ENCODE results near the gene CAPNS1.

The CAPNS1 gene

GRCh38 chr19:36160821-36161596 is 21.1 kb downstream of the CAPNS1 start:
- no peak overlapping the region for H3K4me3 ChIP-seq (replicated peaks; ENCODE audit: insufficient read depth, low read length)

DNA sequence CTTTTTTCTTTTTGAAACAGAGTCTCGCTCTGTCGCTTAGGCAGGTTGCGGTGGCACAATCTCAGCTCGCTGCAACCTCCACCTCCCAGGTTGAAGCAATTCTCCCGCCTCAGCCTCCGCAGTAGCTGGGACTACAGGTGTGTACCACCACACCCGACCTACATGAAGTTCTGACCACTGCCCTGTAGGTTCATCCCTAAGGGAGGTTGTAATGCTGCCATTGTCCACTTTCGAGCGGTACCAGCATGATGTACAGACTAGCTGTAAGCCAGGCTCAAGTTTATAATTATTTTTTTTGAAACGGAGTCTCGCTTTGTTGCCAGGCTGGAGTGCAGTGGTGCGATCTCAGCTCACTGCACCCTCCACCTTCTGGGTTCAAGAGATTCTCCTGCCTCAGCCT is 23.9 kb downstream of the CAPNS1 start:
- TF ChIP-seq GABPA (IDR thresholded peaks at IDR 0.05; ENCODE audit: low read depth) (no peak), REST (IDR thresholded peaks at IDR 0.05; ENCODE audit: insufficient replicate concordance, low read depth) (no peak), POLR2AphosphoS5 (IDR thresholded peaks at IDR 0.05; ENCODE audit: low read depth) (no peak), SPI1 (IDR thresholded peaks at IDR 0.05; ENCODE audit: borderline replicate concordance, low read depth) (no peak), CTCF (IDR thresholded peaks at IDR 0.05; ENCODE audit: insufficient read depth, low read length) (no peak)
- Histone ChIP-seq H3K27me3 (ENCODE audit: insufficient read depth, poor library complexity, severe bottlenecking) (no peaks in the 10 kb centered on the region), H3K4me3 (replicated peaks; ENCODE audit: insufficient read depth, low read length) (no peak overlapping the region), H3K27ac (replicated peaks) (no peak overlapping the region)
- no peak for DNase-seq (ENCODE audit: low read depth in 1 of 2, low spot score in 1 of 2)

More at GRCh38 chr19:36160821-36161596, 21.1 kb downstream of the CAPNS1 start:
- no peaks in the 10 kb centered on the region for H3K27me3 ChIP-seq (ENCODE audit: insufficient read depth, poor library complexity, severe bottlenecking)
- TF ChIP-seq REST (IDR thresholded peaks at IDR 0.05; ENCODE audit: insufficient replicate concordance, low read depth) (no peak), POLR2AphosphoS5 (IDR thresholded peaks at IDR 0.05; ENCODE audit: low read depth) (no peak), SPI1 (IDR thresholded peaks at IDR 0.05; ENCODE audit: borderline replicate concordance, low read depth) (no peak), GABPA (IDR thresholded peaks at IDR 0.05; ENCODE audit: low read depth) (no peak), CTCF (IDR thresholded peaks at IDR 0.05; ENCODE audit: insufficient read depth, low read length) (no peak)
- no peak overlapping the region for H3K27ac ChIP-seq (replicated peaks)
- DNase-seq (ENCODE audit: low read depth in 1 of 2, low spot score in 1 of 2) = no peak

DNA sequence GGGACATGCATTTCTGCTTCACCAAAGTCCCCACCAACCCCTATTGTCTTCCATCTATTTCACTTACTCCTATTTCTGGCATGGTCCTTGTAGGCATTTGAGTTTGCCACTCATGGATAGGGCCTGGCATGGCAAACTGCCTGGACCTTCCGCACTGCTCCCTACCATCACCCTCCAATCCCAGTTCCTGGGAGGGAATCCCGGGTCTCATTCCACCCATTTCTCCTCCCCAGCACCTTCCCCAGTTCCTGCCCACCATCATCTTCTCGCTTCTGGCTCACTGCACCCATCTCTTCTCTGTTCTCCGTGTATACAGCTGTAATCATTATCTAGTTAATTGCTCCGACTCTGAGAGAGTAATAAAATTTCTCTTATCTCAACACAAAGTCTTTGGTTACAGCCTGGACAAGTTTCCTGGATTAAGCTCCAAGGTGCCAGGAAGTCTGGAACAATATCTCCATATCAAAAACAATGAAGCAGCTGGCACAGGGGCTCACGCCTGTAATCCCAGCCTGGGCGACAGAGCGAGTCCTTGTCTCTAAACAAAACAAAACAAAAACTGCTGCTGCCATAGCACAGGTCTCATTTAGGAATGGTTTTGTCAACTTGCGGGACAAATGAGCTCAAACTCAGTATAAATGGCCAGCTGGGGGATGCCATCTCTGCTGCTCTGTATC is 29.4 kb downstream of the CAPNS1 start:
- no peak overlapping the region for H3K27ac ChIP-seq (replicated peaks)
- H3K27me3 ChIP-seq (ENCODE audit: insufficient read depth, poor library complexity, severe bottlenecking) = no peaks in the 10 kb centered on the region
- H3K4me3 ChIP-seq (replicated peaks; ENCODE audit: insufficient read depth, low read length) = no peak overlapping the region
- no peak for DNase-seq (ENCODE audit: low read depth in 1 of 2, low spot score in 1 of 2)
- TF ChIP-seq GABPA (IDR thresholded peaks at IDR 0.05; ENCODE audit: low read depth) = no peak
- no peak for TF ChIP-seq CTCF (IDR thresholded peaks at IDR 0.05; ENCODE audit: insufficient read depth, low read length)
- no peak for TF ChIP-seq REST (IDR thresholded peaks at IDR 0.05; ENCODE audit: insufficient replicate concordance, low read depth)
- TF ChIP-seq POLR2AphosphoS5 (IDR thresholded peaks at IDR 0.05; ENCODE audit: low read depth) = no peak
- TF ChIP-seq SPI1 (IDR thresholded peaks at IDR 0.05; ENCODE audit: borderline replicate concordance, low read depth) = no peak

All from HL-60 (cell line).